K562 (cell line): ENCODE measurements around the gene HMOX2. TPM values are rescaled to one million over a fixed set of nuclear protein-coding genes. Genes with fewer than 3 reads are reported as not detected.

Experiments used
- ATAC-seq: fragments of 200-7000 bp; cut with Tn5 transposase; 3 replicates; pipeline ENCODE4 v1.9.1; 2020; ENCODE audit warnings: moderate library complexity
- BruUV-seq: library from RNA; stranded (reverse); fragments of 400-500 nt; replicated peaks from 2 replicates; lab custom pipeline; 2021; lab: Mats Ljungman, UMichigan
- CTCF ChIA-PET: fragments of 300-600 bp; formaldehyde crosslinking; extraction: SDS; loops from one replicate; lab custom pipeline; 2021; ENCODE audit warnings: low intra/inter-chr PET ratio; lab: Yijun Ruan, JAX
- POLR2A ChIA-PET: fragments of 300-600, 350-650 bp; sonication (Branson Sonifier 250); formaldehyde crosslinking; extraction: SDS; loops from one replicate; lab custom pipeline; 2021; ENCODE audit warnings: antibody characterized with exemption, inconsistent platforms; lab: Yijun Ruan, JAX
- DNase-seq, 4 experiments: peaks; one replicate each; pipeline versions ENCODE4 v3.0.0 to v3.0.0-alpha.2; 2011 to 2018; ENCODE audit warnings: low spot score in 3 of 4, mixed read lengths in 3 of 4; ENCODE audit errors: extremely low read depth in 1 of 4
- FAIRE-seq: peaks from 2 replicates; lab custom pipeline; 2011; peaks lifted over from hg19 to GRCh38; lab: Jason Lieb, UNC
- H2AFZ ChIP-seq: 2 replicates; pipeline ENCODE4 v1.6.0; 2011; ENCODE audit warnings: low read depth, low read length, control low read depth, inconsistent platforms
- H3K27ac ChIP-seq: fragments of 200-600 bp; 3 replicates; pipeline ENCODE4 v1.8.0; 2011; ENCODE audit warnings: low read depth, mild to moderate bottlenecking, control low read depth, inconsistent platforms, low read length, moderate library complexity, mixed read lengths; ENCODE audit errors: extremely low read depth
- H3K27me3 ChIP-seq, 2 experiments: fragments of 300-600 bp in 1 of 2; 2 replicates in 1 of 2; 3 replicates in 1 of 2; pipeline versions ENCODE4 v1.6.0 to v1.8.0; 2011; ENCODE audit warnings: inconsistent platforms in 2 of 2, low read length in 2 of 2, mild to moderate bottlenecking in 1 of 2, mixed read lengths in 1 of 2, moderate library complexity in 1 of 2; ENCODE audit not compliant: control insufficient read depth in 2 of 2, insufficient read depth in 2 of 2
- H3K36me3 ChIP-seq: fragments of 300-600 bp; 3 replicates; pipeline ENCODE4 v1.8.0; 2011; ENCODE audit warnings: mild to moderate bottlenecking, low read length, inconsistent platforms; ENCODE audit not compliant: control insufficient read depth, insufficient read depth
- H3K4me1 ChIP-seq, 2 experiments: fragments of 200-600 bp in 1 of 2; replicated peaks in 1 of 2; 2 replicates in 1 of 2; 3 replicates in 1 of 2; pipeline versions ENCODE4 v1.5.1 to v1.8.0; 2011; ENCODE audit warnings: inconsistent platforms in 2 of 2, low read length in 2 of 2, mild to moderate bottlenecking in 1 of 2, mixed read lengths in 1 of 2, moderate library complexity in 1 of 2; ENCODE audit not compliant: control insufficient read depth in 2 of 2, insufficient read depth in 2 of 2
- H3K4me2 ChIP-seq: 2 replicates; pipeline ENCODE4 v1.6.1; 2011; ENCODE audit warnings: low read length, control low read depth, inconsistent platforms, mixed read lengths; ENCODE audit not compliant: insufficient read depth
- H3K4me3 ChIP-seq: fragments of 200-600 bp; sonication (generic), shearing (Covaris generic); 2 replicates; pipeline ENCODE4 v1.5.1; 2016; ENCODE audit warnings: control low read depth, inconsistent platforms
- H3K79me2 ChIP-seq: fragments of 200-600 bp; 3 replicates; pipeline ENCODE4 v1.8.0; 2011; ENCODE audit warnings: low read length, inconsistent platforms; ENCODE audit not compliant: control insufficient read depth, insufficient read depth
- H3K9ac ChIP-seq, 2 experiments: 2 replicates each; pipeline versions ENCODE4 v1.6.0 to v1.6.1; 2011; ENCODE audit warnings: low read depth in 2 of 2, low read length in 2 of 2, control low read depth in 1 of 2, inconsistent platforms in 1 of 2, mild to moderate bottlenecking in 1 of 2, mixed read lengths in 1 of 2; ENCODE audit not compliant: insufficient read depth in 1 of 2
- H3K9me1 ChIP-seq: one replicate; pipeline ENCODE4 v1.6.0; 2011; ENCODE audit warnings: inconsistent platforms, mild to moderate bottlenecking, low read length, moderate library complexity; ENCODE audit not compliant: control insufficient read depth, insufficient read depth
- H3K9me3 ChIP-seq: replicated peaks from 2 replicates; pipeline ENCODE4 v1.5.1; 2011; ENCODE audit warnings: low read depth, low read length, inconsistent platforms; ENCODE audit not compliant: control insufficient read depth, insufficient read depth
- H4K20me1 ChIP-seq: replicated peaks from 2 replicates; pipeline ENCODE4 v1.6.1; 2011; ENCODE audit warnings: low read length, inconsistent platforms, mixed read lengths; ENCODE audit not compliant: control insufficient read depth, insufficient read depth
- CREB1 ChIP-seq, 2 experiments: sonication (generic) in 1 of 2; formaldehyde crosslinking in 1 of 2; IDR thresholded peaks; 2 replicates each; pipeline versions ENCODE4 v1.6.1 to v1.8.0; 2012 to 2022; ENCODE audit warnings: inconsistent platforms in 1 of 2, mild to moderate bottlenecking in 1 of 2, missing genetic modification reagents in 1 of 2, moderate library complexity in 1 of 2
- EP400 ChIP-seq: fragments of 450-650 bp; IDR thresholded peaks from 2 replicates; pipeline ENCODE4 v1.6.1; 2017; ENCODE audit warnings: antibody characterized with exemption, mild to moderate bottlenecking, moderate library complexity
- HDAC2 ChIP-seq: fragments of 450-650 bp; IDR thresholded peaks from 2 replicates; pipeline ENCODE4 v1.6.1; 2016; ENCODE audit warnings: mild to moderate bottlenecking
- IRF1 ChIP-seq: sonication (generic); formaldehyde crosslinking; IDR thresholded peaks from 2 replicates; pipeline ENCODE4 v1.8.0; 2022; ENCODE audit warnings: missing genetic modification reagents, mild to moderate bottlenecking, borderline replicate concordance
- NCOA4 ChIP-seq: fragments of 450-650 bp; IDR thresholded peaks from 2 replicates; pipeline ENCODE4 v1.6.1; 2018; ENCODE audit warnings: mild to moderate bottlenecking; ENCODE audit not compliant: partially characterized antibody
- NCOA6 ChIP-seq: fragments of 450-650 bp; IDR thresholded peaks from 2 replicates; pipeline ENCODE4 v1.6.1; 2017; ENCODE audit warnings: mild to moderate bottlenecking
- NR3C1 ChIP-seq: sonication (generic); formaldehyde crosslinking; IDR thresholded peaks from 2 replicates; pipeline ENCODE4 v1.8.1; 2022; ENCODE audit warnings: missing genetic modification reagents
- PTRF ChIP-seq: fragments of 450-650 bp; IDR thresholded peaks from 2 replicates; pipeline ENCODE4 v1.6.1; 2016; ENCODE audit warnings: mild to moderate bottlenecking, missing genetic modification characterization, missing compliant biosample characterization
- RFX1 ChIP-seq: fragments of 450-650 bp; IDR thresholded peaks from 2 replicates; pipeline ENCODE4 v1.6.1; 2016; ENCODE audit warnings: mild to moderate bottlenecking, moderate library complexity
- SAP30 ChIP-seq: fragments of 200-600 bp; sonication (generic); IDR thresholded peaks from 2 replicates; pipeline ENCODE4 v1.6.1; 2012; ENCODE audit warnings: borderline replicate concordance, low read depth, mild to moderate bottlenecking, moderate library complexity, low read length, control low read depth, inconsistent platforms; ENCODE audit not compliant: insufficient read depth, poor library complexity, severe bottlenecking
- SMARCB1 ChIP-seq: IDR thresholded peaks from 2 replicates; pipeline ENCODE4 v1.6.1; 2011; ENCODE audit warnings: improper control_type of control experiment, low read depth; ENCODE audit not compliant: insufficient read length
- ZFP36 ChIP-seq: fragments of 150-350 bp; IDR thresholded peaks from 2 replicates; pipeline ENCODE4 v1.6.1; 2018; ENCODE audit warnings: low read length, low read depth; ENCODE audit not compliant: partially characterized antibody
- ZNF165 ChIP-seq: fragments of 250-450 bp; sonication (Bioruptor Pico); IDR thresholded peaks from 2 replicates; pipeline ENCODE4 v1.4.0; 2020; ENCODE audit warnings: borderline replicate concordance
- ZNF24 ChIP-seq: fragments of 450-650 bp; IDR thresholded peaks from 2 replicates; pipeline ENCODE4 v1.6.1; 2016
- ZNF263 ChIP-seq: sonication (generic); formaldehyde crosslinking; IDR thresholded peaks from 2 replicates; pipeline ENCODE4 v1.8.0; 2022; ENCODE audit warnings: mild to moderate bottlenecking, missing genetic modification reagents, borderline replicate concordance
- WGBS: fragments of 100-300 bp; shearing (Covaris generic); methylation state at CpG from one replicate; pipeline ENCODE4 v1.1.6; 2016; ENCODE audit warnings: low coverage, mixed read lengths; ENCODE audit not compliant: insufficient coverage; ENCODE audit errors: missing lambda C conversion rate; 5-methylcytosine and 5-hydroxymethylcytosine counted together
- in situ Hi-C: fragments of 300-500 bp; cut with MboI; formaldehyde crosslinking; loops from 4 replicates; pipeline ENCODE4 v1.15.0; 2018; ENCODE audit warnings: inconsistent platforms, mixed read lengths
- intact Hi-C: fragments of 100-400 bp; cut with micrococcal nuclease; formaldehyde crosslinking; loops from 2 replicates; pipeline ENCODE4 v1.14.2; 2022
- polyA plus RNA-seq, 8 experiments: library from polyadenylated mRNA; depleted of rRNA in 4 of 8; stranded (reverse) in 5 of 8; unstranded in 3 of 8; fragments of >200 nt; fragmentation: Nextera tagmentation in 2 of 8; fragmentation: Illumina TruSeq in 1 of 8; extraction: Ambion mirVana in 2 of 8; extraction: Trizol in 1 of 8; gene quantifications; 2 replicates each; pipeline versions ENCODE4 v1.2.1 to v1.2.3, GENCODE V29; 2011 to 2014; ENCODE audit warnings: inconsistent platforms in 1 of 8, missing spikeins in 1 of 8
- total RNA-seq, 7 experiments: library from RNA; depleted of rRNA in 6 of 7; stranded (reverse); fragments of >200 nt in 6 of 7; fragmentation: Illumina TruSeq in 2 of 7; extraction: Trizol in 2 of 7; gene quantifications; 2 replicates each; pipeline versions ENCODE4 v1.2.1 to v1.2.3, GENCODE V29; 2011 to 2021; ENCODE audit warnings: low replicate concordance in 1 of 7

HMOX2 gene
- total and polyA plus RNA-seq, 9 of the 15 experiments (the other 6 are each of a cell fraction or from before 2014, with no cell fraction given), result 26.8 to 87.4 (median 57.4) TPM

- peak; percentile 28; the same call in 1 of the 3 replicates for ATAC-seq
- intact Hi-C loops, result no loop called here
- Histone ChIP-seq H3K4me2 (no peak overlapping the region), H3K27me3 (peaks cover 10 to 36% of the 10 kb centered on the region in 2 experiments; a peak in 4 of 5 replicates), H3K4me1 (peaks cover 0 to 17% of the 10 kb centered on the region in 2 experiments; a peak in 2 of 5 replicates), H3K36me3 (no peaks in the 10 kb centered on the region), H4K20me1 (no peaks in the 10 kb centered on the region), H3K9me1 (no peaks in the 10 kb centered on the region), H3K27ac (no peak overlapping the region; the same call in 2 of the 3 replicates), H3K9me3 (no peaks in the 10 kb centered on the region; the same call in none of the 2 replicates), H3K9ac (no peak overlapping the region; a peak in 1 of 4 replicates), H3K4me3 (no peak overlapping the region)
- POLR2A ChIA-PET, result interaction anchor here (0.8 to 1.0 kb wide), 3 partner anchors 10 to 71 kb away, joined by 4 to 5 read pairs (median 4); no protein-coding TSS in a partner anchor
- no peak for TF ChIP-seq EP400
- 0 out of 2 replicates have a peak, but pooled peaks have one; percentile 43 for TF ChIP-seq ZNF263 (CRISPR knock-in tag)
- TF ChIP-seq, all 486 proteins: peak for 1
- FAIRE-seq (no peak), DNase-seq (no peak)
- CTCF ChIA-PET, result no interaction called here
- Histone ChIP-seq H3K79me2 (no peaks in the 10 kb centered on the region), H2AFZ (no peak overlapping the region)
- WGBS, result 9% methylated on average over 7 of the region's 7 CpGs
- in situ Hi-C loops, result no loop called here
- no TSS peak for BruUV-seq
Observed at GRCh38 chr16:4535627-4536108, 59.5 kb downstream of the HMOX2 start.

- intact Hi-C loops, result no loop called here
- H3K9ac ChIP-seq, result no peak overlapping the region
- H3K4me2 ChIP-seq, result no peak overlapping the region
- no peaks in the 10 kb centered on the region for H3K36me3 ChIP-seq
- in situ Hi-C loops, result no loop called here
- DNase-seq (no peak), ATAC-seq (no peak), FAIRE-seq (no peak)
- no peaks in the 10 kb centered on the region for H3K79me2 ChIP-seq
- POLR2A ChIA-PET, result interaction anchor here (0.8 to 1.1 kb wide), 7 partner anchors 9 to 1541 kb away, joined by 3 to 5 read pairs (median 4); no protein-coding TSS in a partner anchor
- CTCF ChIA-PET, result no interaction called here
- WGBS, result 9% methylated on average over 15 of the region's 15 CpGs
- no peak overlapping the region for H3K27ac ChIP-seq
- H3K27me3 ChIP-seq, result peaks cover 12 to 33% of the 10 kb centered on the region in 2 experiments
- H2AFZ ChIP-seq, result no peak overlapping the region
- H3K9me3 ChIP-seq, result no peaks in the 10 kb centered on the region; the same call in none of the 2 replicates
- H3K9me1 ChIP-seq, result no peaks in the 10 kb centered on the region
- no TSS peak for BruUV-seq
- peaks cover 0 to 17% of the 10 kb centered on the region in 2 experiments; a peak in 2 of 5 replicates for H3K4me1 ChIP-seq
- no peaks in the 10 kb centered on the region for H4K20me1 ChIP-seq
- no peak overlapping the region for H3K4me3 ChIP-seq
- TF ChIP-seq RFX1 (no peak), NCOA4 (no peak), ZNF165 (CRISPR knock-in tag) (no peak), PTRF (tag) (no peak), NR3C1 (CRISPR knock-in tag) (no peak), ZFP36 (no peak), NCOA6 (no peak), SAP30 (no peak), ZNF24 (no peak), CREB1 (IDR thresholded peaks at IDR 0.05) (no peak), CREB1 (CRISPR knock-in tag; IDR thresholded peaks at IDR 0.05) (no peak), HDAC2 (no peak), IRF1 (CRISPR knock-in tag) (no peak), SMARCB1 (no peak)
Observed at GRCh38 chr16:4536391-4537106, 60.4 kb downstream of the HMOX2 start.
